ENCODE measurements around the gene DPH2.

GRCh38 chr1:43982808-43983207 is 13.0 kb downstream of the DPH2 start:
- TF ChIP-seq POLR2A (IDR thresholded peaks at IDR 0.05; ENCODE audit: low read length) (no peak), BCL3 (IDR thresholded peaks at IDR 0.05) (no peak), CTCF (IDR thresholded peaks at IDR 0.05) (no peak), RFX5 (IDR thresholded peaks at IDR 0.05) (no peak), MYC (IDR thresholded peaks at IDR 0.05; ENCODE audit: borderline replicate concordance, low read length) (no peak)
- TF ChIP-seq, protein P1, sequence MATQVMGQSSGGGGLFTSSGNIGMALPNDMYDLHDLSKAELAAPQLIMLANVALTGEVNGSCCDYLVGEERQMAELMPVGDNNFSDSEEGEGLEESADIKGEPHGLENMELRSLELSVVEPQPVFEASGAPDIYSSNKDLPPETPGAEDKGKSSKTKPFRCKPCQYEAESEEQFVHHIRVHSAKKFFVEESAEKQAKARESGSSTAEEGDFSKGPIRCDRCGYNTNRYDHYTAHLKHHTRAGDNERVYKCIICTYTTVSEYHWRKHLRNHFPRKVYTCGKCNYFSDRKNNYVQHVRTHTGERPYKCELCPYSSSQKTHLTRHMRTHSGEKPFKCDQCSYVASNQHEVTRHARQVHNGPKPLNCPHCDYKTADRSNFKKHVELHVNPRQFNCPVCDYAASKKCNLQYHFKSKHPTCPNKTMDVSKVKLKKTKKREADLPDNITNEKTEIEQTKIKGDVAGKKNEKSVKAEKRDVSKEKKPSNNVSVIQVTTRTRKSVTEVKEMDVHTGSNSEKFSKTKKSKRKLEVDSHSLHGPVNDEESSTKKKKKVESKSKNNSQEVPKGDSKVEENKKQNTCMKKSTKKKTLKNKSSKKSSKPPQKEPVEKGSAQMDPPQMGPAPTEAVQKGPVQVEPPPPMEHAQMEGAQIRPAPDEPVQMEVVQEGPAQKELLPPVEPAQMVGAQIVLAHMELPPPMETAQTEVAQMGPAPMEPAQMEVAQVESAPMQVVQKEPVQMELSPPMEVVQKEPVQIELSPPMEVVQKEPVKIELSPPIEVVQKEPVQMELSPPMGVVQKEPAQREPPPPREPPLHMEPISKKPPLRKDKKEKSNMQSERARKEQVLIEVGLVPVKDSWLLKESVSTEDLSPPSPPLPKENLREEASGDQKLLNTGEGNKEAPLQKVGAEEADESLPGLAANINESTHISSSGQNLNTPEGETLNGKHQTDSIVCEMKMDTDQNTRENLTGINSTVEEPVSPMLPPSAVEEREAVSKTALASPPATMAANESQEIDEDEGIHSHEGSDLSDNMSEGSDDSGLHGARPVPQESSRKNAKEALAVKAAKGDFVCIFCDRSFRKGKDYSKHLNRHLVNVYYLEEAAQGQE (IDR thresholded peaks at IDR 0.05): no peak
